ENCODE results near the gene ZKSCAN3.
"Not testable (repeated sequence)": the region's sequence is repeated elsewhere in the genome, so short reads cannot be mapped to it uniquely, and the experiment has no call there.

ZKSCAN3 gene

GRCh38 chr6:28343898-28344677 is 5.7 kb upstream of the ZKSCAN3 start:
- DNase-seq (ENCODE audit: low read depth in 2 of 2), result no peak

GRCh38 chr6:28345201-28345600 is 4.5 kb upstream of the ZKSCAN3 start:
- DNase-seq (ENCODE audit: low read depth in 2 of 2), result no peak

GRCh38 chr6:28347119-28347518 is 2.6 kb upstream of the ZKSCAN3 start:
- DNase-seq (ENCODE audit: low read depth in 2 of 2), result no peak

GRCh38 chr6:28349344-28349891 is 329 bp upstream of the ZKSCAN3 start:
- no peak for DNase-seq (ENCODE audit: low read depth in 2 of 2)

GRCh38 chr6:28351087-28351486 is 1.3 kb downstream of the ZKSCAN3 start:
- no peak for DNase-seq (ENCODE audit: low read depth in 2 of 2)

GRCh38 chr6:28351493-28351925 is 1.8 kb downstream of the ZKSCAN3 start:
- no peak for DNase-seq (ENCODE audit: low read depth in 2 of 2)

GRCh38 chr6:28353356-28353755 is 3.6 kb downstream of the ZKSCAN3 start:
- no peak for DNase-seq (ENCODE audit: low read depth in 2 of 2)

- no peak for DNase-seq (ENCODE audit: low read depth in 2 of 2)
These were observed 4.4 kb downstream of the ZKSCAN3 start for GRCh38 chr6:28353981-28354676.

- DNase-seq (ENCODE audit: low read depth in 2 of 2), result no peak
These were observed 5.2 kb downstream of the ZKSCAN3 start for GRCh38 chr6:28354688-28355554.

GRCh38 chr6:28355743-28356665 is 6.3 kb downstream of the ZKSCAN3 start:
- DNase-seq (ENCODE audit: low read depth in 2 of 2), result peak; percentile 16 to 19

- DNase-seq (ENCODE audit: low read depth in 2 of 2), result no peak
These were observed 6.9 kb downstream of the ZKSCAN3 start for GRCh38 chr6:28356666-28357020.

- no peak for DNase-seq (ENCODE audit: low read depth in 2 of 2)
These were observed 7.3 kb downstream of the ZKSCAN3 start for GRCh38 chr6:28357036-28357435.

GRCh38 chr6:28359562-28359961 is 9.8 kb downstream of the ZKSCAN3 start:
- DNase-seq (ENCODE audit: low read depth in 2 of 2), result not testable (repeated sequence)

GRCh38 chr6:28360961-28361360 is 11.2 kb downstream of the ZKSCAN3 start:
- DNase-seq (ENCODE audit: low read depth in 2 of 2), result no peak

- not testable (repeated sequence) for DNase-seq (ENCODE audit: low read depth in 2 of 2)
These were observed 15.8 kb downstream of the ZKSCAN3 start for GRCh38 chr6:28365590-28365989.

- DNase-seq (ENCODE audit: low read depth in 2 of 2), result no peak
These were observed 18.8 kb downstream of the ZKSCAN3 start for GRCh38 chr6:28368522-28368921.

- no peak for DNase-seq (ENCODE audit: low read depth in 2 of 2)
These were observed 19.7 kb downstream of the ZKSCAN3 start for GRCh38 chr6:28369463-28369862.

GRCh38 chr6:28370440-28370839 is 20.7 kb downstream of the ZKSCAN3 start:
- DNase-seq (ENCODE audit: low read depth in 2 of 2), result no peak

GRCh38 chr6:28371280-28371679 is 21.5 kb downstream of the ZKSCAN3 start:
- no peak for DNase-seq (ENCODE audit: low read depth in 2 of 2)

GRCh38 chr6:28371706-28372451 is 22.1 kb downstream of the ZKSCAN3 start:
- no peak for DNase-seq (ENCODE audit: low read depth in 2 of 2)

Measured in stimulated activated CD8-positive, alpha-beta memory T cell treated with anti-CD3 and anti-CD28 coated beads, Interleukin-15, amount 100 ng/mL, for 48 hours (primary cell).